ENCODE results near the gene SLC6A13. TPM values are rescaled to one million over a fixed set of nuclear protein-coding genes. Genes with fewer than 3 reads are reported as not detected.

The SLC6A13 gene
- total RNA-seq, 1 experiment from 2014 or later = 0.12 TPM

GRCh38 chr12:182381-182892 lies 80.2 kb downstream of the SLC6A13 start:
- H3K4me3 ChIP-seq = no peak overlapping the region
- H3K27me3 ChIP-seq = peaks cover 10% of the 10 kb centered on the region
- H3K9me3 ChIP-seq (replicated peaks) = no peaks in the 10 kb centered on the region
- H3K36me3 ChIP-seq = no peaks in the 10 kb centered on the region
- H3K4me1 ChIP-seq = no peaks in the 10 kb centered on the region
- no peak overlapping the region for H3K27ac ChIP-seq
- no peak for DNase-seq

- no peaks in the 10 kb centered on the region for H3K36me3 ChIP-seq
- H3K4me3 ChIP-seq = no peak overlapping the region
- H3K27me3 ChIP-seq = peaks cover 10% of the 10 kb centered on the region
- no peaks in the 10 kb centered on the region for H3K9me3 ChIP-seq (replicated peaks)
- no peak overlapping the region for H3K27ac ChIP-seq
- H3K4me1 ChIP-seq = no peaks in the 10 kb centered on the region
- DNase-seq = no peak
Observed at GRCh38 chr12:181921-182320, 80.7 kb downstream of the SLC6A13 start.

DNA sequence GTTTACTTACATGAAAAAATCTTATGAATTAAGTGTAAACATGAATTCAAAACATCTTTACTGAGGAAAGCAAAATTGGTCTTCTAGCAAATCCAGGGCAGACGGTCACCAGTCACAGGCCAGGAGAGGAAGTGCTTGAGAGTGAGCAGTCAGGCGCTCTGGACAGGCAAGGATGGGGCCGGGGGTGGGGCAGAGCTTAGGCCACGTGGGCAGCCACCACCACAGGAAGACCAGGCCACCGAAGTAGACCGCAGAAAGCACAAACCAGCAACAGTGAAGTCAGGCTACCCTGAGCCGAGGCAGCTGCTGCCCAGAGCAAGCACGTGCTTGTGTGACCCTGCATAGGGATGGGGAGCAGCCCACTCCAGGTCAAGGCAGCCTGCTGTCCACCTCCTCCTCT lies 82.2 kb downstream of the SLC6A13 start:
- Histone ChIP-seq H3K9me3 (replicated peaks) (no peaks in the 10 kb centered on the region), H3K27ac (no peak overlapping the region), H3K27me3 (peaks cover 15% of the 10 kb centered on the region), H3K4me1 (peaks cover 5% of the 10 kb centered on the region; the same call in 1 of the 2 replicates), H3K4me3 (no peak overlapping the region), H3K36me3 (no peaks in the 10 kb centered on the region)
- DNase-seq = no peak

- H3K4me3 ChIP-seq = no peak overlapping the region
- no peak overlapping the region for H3K27ac ChIP-seq
- H3K9me3 ChIP-seq (replicated peaks) = no peaks in the 10 kb centered on the region
- DNase-seq = no peak
- H3K4me1 ChIP-seq = peaks cover 5% of the 10 kb centered on the region; the same call in 1 of the 2 replicates
- H3K36me3 ChIP-seq = no peaks in the 10 kb centered on the region
- peaks cover 19% of the 10 kb centered on the region for H3K27me3 ChIP-seq
Observed at GRCh38 chr12:179885-180284, 82.8 kb downstream of the SLC6A13 start.

- Histone ChIP-seq H3K4me3 (no peak overlapping the region), H3K27ac (no peak overlapping the region), H3K9me3 (replicated peaks) (no peaks in the 10 kb centered on the region), H3K36me3 (no peaks in the 10 kb centered on the region), H3K27me3 (peaks cover 22% of the 10 kb centered on the region), H3K4me1 (peaks cover 5% of the 10 kb centered on the region; the same call in 1 of the 2 replicates)
- no peak for DNase-seq
Observed at GRCh38 chr12:179131-179884, 83.3 kb downstream of the SLC6A13 start.

- Histone ChIP-seq H3K27me3 (peaks cover 28% of the 10 kb centered on the region), H3K27ac (no peak overlapping the region), H3K4me1 (peaks cover 5% of the 10 kb centered on the region; the same call in 1 of the 2 replicates), H3K9me3 (replicated peaks) (no peaks in the 10 kb centered on the region), H3K4me3 (no peak overlapping the region), H3K36me3 (no peaks in the 10 kb centered on the region)
- no peak for DNase-seq
Observed at GRCh38 chr12:178829-179109, 83.9 kb downstream of the SLC6A13 start.

GRCh38 chr12:177980-178828 lies 84.4 kb downstream of the SLC6A13 start:
- H3K4me3 ChIP-seq = no peak overlapping the region
- no peak for DNase-seq
- H3K4me1 ChIP-seq = peaks cover 5% of the 10 kb centered on the region; the same call in 1 of the 2 replicates
- H3K36me3 ChIP-seq = no peaks in the 10 kb centered on the region
- no peaks in the 10 kb centered on the region for H3K9me3 ChIP-seq (replicated peaks)
- H3K27me3 ChIP-seq = peaks cover 33% of the 10 kb centered on the region
- H3K27ac ChIP-seq = no peak overlapping the region

DNA sequence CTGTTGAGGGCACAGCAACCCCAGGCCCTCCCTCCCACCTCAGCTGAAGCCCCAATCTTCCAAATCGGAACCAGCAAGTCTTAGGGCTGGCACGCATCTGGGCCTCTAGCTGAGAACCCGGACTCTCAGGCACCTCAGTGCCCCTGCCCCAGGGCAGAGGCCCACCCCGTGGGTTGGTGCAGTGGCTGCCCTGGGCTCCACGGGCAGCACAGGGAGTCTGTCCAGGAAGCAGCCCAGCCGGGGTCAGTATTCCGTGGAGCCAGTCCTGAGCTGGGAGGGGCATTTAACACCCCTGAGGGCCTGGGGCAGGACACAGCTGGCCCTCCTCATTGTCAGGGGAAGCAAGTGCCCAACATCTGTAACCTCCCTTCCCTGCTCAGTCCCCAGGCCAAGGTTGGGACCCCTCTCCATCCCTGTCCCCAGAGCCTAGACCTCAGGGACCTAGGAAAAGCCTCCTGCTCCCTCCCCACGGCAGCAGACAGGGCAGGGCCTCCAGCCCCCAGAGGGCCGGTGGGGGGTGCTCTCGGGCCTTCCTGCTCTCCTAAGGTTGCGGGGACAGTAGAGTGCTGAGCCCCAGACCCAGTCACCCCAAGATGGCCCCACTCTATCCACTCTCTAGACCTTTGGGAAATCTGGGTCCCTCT lies 85.2 kb downstream of the SLC6A13 start:
- no peak for DNase-seq
- Histone ChIP-seq H3K9me3 (replicated peaks) (no peaks in the 10 kb centered on the region), H3K4me1 (peaks cover 5% of the 10 kb centered on the region; the same call in 1 of the 2 replicates), H3K36me3 (no peaks in the 10 kb centered on the region), H3K4me3 (no peak overlapping the region), H3K27me3 (peaks cover 38% of the 10 kb centered on the region), H3K27ac (no peak overlapping the region)

DNA sequence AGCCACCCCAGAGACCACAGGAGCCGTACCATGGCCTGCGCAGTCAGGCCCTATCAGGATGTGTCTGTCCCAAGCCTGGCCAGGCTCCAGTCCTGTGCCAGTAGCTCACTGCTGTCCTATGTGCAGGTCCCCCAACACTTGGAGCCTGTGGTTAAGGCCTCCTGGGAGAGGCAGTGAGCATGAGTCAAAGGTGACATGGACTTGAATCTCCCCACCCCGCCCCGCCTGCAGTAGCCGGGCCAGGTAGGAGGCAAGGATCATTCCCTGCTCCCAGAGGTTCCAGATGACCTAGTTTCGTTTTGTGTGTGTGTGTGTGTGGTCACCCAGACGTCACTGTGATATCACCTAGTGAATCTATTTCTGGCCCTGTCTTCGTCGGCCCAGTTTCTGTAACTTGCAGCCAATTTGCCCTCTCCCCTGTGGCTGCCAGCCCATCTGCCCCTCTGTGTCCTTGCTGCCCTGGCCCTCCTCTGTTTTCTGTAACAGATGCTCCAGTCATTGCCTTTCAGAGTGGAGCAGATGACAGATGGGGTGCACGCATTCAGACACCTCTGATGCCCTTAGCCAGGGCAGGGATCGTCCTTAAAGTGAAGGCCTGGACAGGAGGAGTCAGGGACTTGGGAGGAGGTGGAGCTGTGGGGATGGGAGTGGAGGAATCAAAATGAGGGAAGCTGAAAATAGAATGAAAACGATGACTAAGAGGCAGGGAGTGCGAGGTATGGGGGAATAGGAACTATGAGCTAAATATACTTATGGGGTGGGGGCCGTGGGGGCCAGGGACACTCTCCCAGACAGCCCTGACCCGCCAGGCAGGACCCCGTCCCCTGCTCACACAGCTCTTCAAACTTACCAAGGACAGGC lies 86.1 kb downstream of the SLC6A13 start:
- no peaks in the 10 kb centered on the region for H3K36me3 ChIP-seq
- no peak for DNase-seq
- H3K27me3 ChIP-seq = peaks cover 39% of the 10 kb centered on the region
- no peaks in the 10 kb centered on the region for H3K9me3 ChIP-seq (replicated peaks)
- H3K27ac ChIP-seq = no peak overlapping the region
- H3K4me1 ChIP-seq = peaks cover 5% of the 10 kb centered on the region; the same call in 1 of the 2 replicates
- no peak overlapping the region for H3K4me3 ChIP-seq

DNA sequence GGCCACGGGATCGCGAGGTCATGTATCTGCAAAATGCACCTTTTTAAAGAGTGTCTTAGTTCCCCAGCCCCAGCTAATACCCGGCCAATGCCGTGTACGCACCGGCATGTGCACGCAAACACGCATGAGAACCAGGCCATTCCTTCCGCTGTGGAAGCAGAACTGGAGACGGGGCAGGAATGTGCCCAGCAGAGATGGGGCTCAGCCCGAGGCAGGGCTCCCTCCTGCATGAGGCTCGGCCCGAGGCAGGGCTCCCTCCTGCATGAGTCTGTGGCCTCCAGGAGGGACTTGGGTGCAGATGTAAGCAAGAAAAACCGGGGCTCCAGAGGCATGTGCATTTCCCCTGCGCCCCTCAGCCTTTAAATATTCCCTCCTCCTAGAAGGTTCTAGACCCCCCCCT lies 86.9 kb downstream of the SLC6A13 start:
- Histone ChIP-seq H3K27me3 (peaks cover 39% of the 10 kb centered on the region), H3K9me3 (replicated peaks) (no peaks in the 10 kb centered on the region), H3K4me3 (no peak overlapping the region), H3K27ac (no peak overlapping the region), H3K36me3 (no peaks in the 10 kb centered on the region), H3K4me1 (peaks cover 5% of the 10 kb centered on the region; the same call in 1 of the 2 replicates)
- DNase-seq = no peak

DNA sequence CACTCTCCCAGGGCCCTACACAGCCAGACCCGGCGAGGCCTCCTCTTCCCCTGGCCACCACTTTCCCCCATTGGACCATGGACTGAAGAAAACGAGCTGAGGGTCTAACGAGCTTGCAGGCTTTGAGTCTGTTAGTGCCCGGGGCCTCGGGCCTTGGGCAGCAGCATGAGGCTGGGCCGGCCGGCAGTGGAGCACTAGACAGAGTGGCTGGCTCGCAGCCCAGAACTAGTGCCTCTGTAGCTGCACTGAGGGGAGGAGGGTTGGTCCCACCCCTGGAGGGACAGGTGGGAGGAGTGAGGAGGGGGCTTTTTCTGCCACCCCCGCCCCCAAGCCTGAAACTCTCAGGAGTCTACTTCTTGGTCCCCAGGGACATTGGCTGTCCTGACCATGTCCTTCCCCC lies 87.4 kb downstream of the SLC6A13 start:
- H3K4me1 ChIP-seq = peaks cover 7% of the 10 kb centered on the region; the same call in 1 of the 2 replicates
- DNase-seq = no peak
- H3K4me3 ChIP-seq = no peak overlapping the region
- H3K27me3 ChIP-seq = peaks cover 39% of the 10 kb centered on the region
- no peak overlapping the region for H3K27ac ChIP-seq
- no peaks in the 10 kb centered on the region for H3K9me3 ChIP-seq (replicated peaks)
- H3K36me3 ChIP-seq = no peaks in the 10 kb centered on the region

GRCh38 chr12:174596-174995 lies 88.0 kb downstream of the SLC6A13 start:
- peaks cover 39% of the 10 kb centered on the region for H3K27me3 ChIP-seq
- no peaks in the 10 kb centered on the region for H3K36me3 ChIP-seq
- no peak overlapping the region for H3K4me3 ChIP-seq
- no peaks in the 10 kb centered on the region for H3K9me3 ChIP-seq (replicated peaks)
- no peak overlapping the region for H3K27ac ChIP-seq
- no peak for DNase-seq
- H3K4me1 ChIP-seq = peaks cover 13% of the 10 kb centered on the region; the same call in 1 of the 2 replicates

DNA sequence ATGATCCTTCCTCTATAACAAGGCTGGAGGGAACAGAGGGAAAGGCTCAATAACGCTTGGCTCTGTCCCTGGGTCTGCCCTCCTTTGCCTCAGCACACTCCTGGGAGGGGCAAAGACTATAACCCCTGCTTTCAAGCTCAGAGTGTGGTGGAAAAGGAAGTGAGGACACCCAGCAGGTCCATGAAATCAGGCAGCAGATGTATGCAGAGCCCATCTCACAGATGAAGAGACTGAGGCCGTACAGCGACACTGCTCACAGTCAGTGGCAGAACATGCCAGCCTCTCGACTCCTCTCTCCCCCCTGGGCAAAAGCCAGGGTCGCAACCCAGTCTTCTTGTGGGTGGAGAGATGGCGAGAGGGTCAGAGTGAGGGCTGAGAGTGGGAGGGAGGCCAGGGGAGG lies 88.5 kb downstream of the SLC6A13 start:
- Histone ChIP-seq H3K4me3 (no peak overlapping the region), H3K36me3 (no peaks in the 10 kb centered on the region), H3K27ac (no peak overlapping the region), H3K4me1 (peaks cover 16% of the 10 kb centered on the region; the same call in 1 of the 2 replicates), H3K9me3 (replicated peaks) (no peaks in the 10 kb centered on the region), H3K27me3 (peaks cover 39% of the 10 kb centered on the region)
- DNase-seq = no peak

- Histone ChIP-seq H3K27me3 (peaks cover 30% of the 10 kb centered on the region; the same call in 1 of the 2 replicates), H3K4me3 (no peak overlapping the region), H3K36me3 (no peaks in the 10 kb centered on the region), H3K9me3 (replicated peaks) (no peaks in the 10 kb centered on the region), H3K4me1 (peaks cover 16% of the 10 kb centered on the region; the same call in 1 of the 2 replicates), H3K27ac (no peak overlapping the region)
- no peak for DNase-seq
Observed at GRCh38 chr12:172732-173161, 89.9 kb downstream of the SLC6A13 start.
